ENCODE results near the gene CTXND2. TPM values are rescaled to one million over a fixed set of nuclear protein-coding genes. Genes with fewer than 3 reads are reported as not detected.

Gene CTXND2
- polyA plus RNA-seq, 1 of the 3 experiments (the other 2 are of a cell fraction) = not detected

DNA sequence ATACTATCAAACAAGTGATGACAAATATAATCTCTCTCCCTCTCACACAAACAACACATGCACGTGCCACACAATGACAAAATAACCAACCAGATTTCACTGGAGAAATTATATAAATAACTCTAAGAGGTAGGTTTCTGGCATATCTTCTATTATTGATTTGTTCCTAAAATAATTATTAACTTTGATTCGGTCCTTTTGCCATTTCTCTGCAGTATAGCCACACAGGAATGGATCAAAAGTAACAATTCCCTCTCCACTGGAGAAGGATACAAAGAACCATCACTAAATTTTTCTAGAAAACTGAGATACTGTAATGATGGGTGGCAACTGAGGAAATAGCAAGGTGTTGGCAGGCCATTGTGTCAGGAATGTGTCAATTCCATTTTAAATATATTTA is 44.0 kb upstream of the CTXND2 start:
- H3K27me3 ChIP-seq (ENCODE audit: insufficient read depth) = no peaks in the 10 kb centered on the region
- CTCF ChIA-PET = interaction anchor here (1.1 kb wide), 1 partner anchor 15 kb away, joined by 3 read pairs; no protein-coding TSS in a partner anchor
- POLR2A ChIA-PET = no interaction called here
- peaks cover 36 to 38% of the 10 kb centered on the region in 2 experiments for H3K36me3 ChIP-seq (replicated peaks in 1 of 2; ENCODE audit: control insufficient read depth in 1 of 2, insufficient read depth in 2 of 2, low read length in 1 of 2)
- no peak overlapping the region for H3K27ac ChIP-seq (ENCODE audit: low read depth in 2 of 2, low read length in 1 of 2)
- H3K9me3 ChIP-seq = no peaks in the 10 kb centered on the region
- 74% methylated on average over 2 of the region's 2 CpGs for WGBS (ENCODE audit: low lambda C conversion rate)
- no peaks in the 10 kb centered on the region for H3K4me1 ChIP-seq (ENCODE audit: control insufficient read depth in 1 of 2, insufficient read depth in 2 of 2, low read depth in 1 of 2, low read length in 1 of 2)
- TF ChIP-seq FOXM1 (IDR thresholded peaks at IDR 0.05; ENCODE audit: low read depth) (no peak), RAD21 (IDR thresholded peaks at IDR 0.05; ENCODE audit: low read length) (no peak), CHD2 (IDR thresholded peaks at IDR 0.05; ENCODE audit: low read length, partially characterized antibody) (no peak), EZH2phosphoT487 (IDR thresholded peaks at IDR 0.05; ENCODE audit: borderline replicate concordance, low read depth) (no peak), REST (IDR thresholded peaks at IDR 0.05; ENCODE audit: low read depth, low read length) (no peak), TCF12 (IDR thresholded peaks at IDR 0.05) (no peak), POLR2AphosphoS5 (IDR thresholded peaks at IDR 0.05; ENCODE audit: low read depth, low read length) (no peak), FOSL2 (IDR thresholded peaks at IDR 0.05; ENCODE audit: borderline replicate concordance, low read depth) (no peak), PBX3 (IDR thresholded peaks at IDR 0.05) (no peak), TAF1 (IDR thresholded peaks at IDR 0.05; ENCODE audit: borderline replicate concordance, low read depth, low read length) (no peak), FOXJ3 (CRISPR knock-in tag; IDR thresholded peaks at IDR 0.05) (no peak), TEAD4 (IDR thresholded peaks at IDR 0.05; ENCODE audit: borderline replicate concordance, insufficient read depth) (no peak), EP300 (IDR thresholded peaks at IDR 0.05; ENCODE audit: borderline replicate concordance in 1 of 2, low read depth in 1 of 2, low read length in 1 of 2) (no peak), MXI1 (IDR thresholded peaks at IDR 0.05; ENCODE audit: low read depth, low read length) (no peak)
- H3K9ac ChIP-seq = no peak overlapping the region
- peaks cover 4% of the 10 kb centered on the region for H3F3A ChIP-seq (replicated peaks; ENCODE audit: insufficient read depth)
- no peaks in the 10 kb centered on the region for H4K20me1 ChIP-seq (ENCODE audit: insufficient read depth)
- no peak overlapping the region for H3K4me2 ChIP-seq
- no peaks in the 10 kb centered on the region for H3K79me2 ChIP-seq (ENCODE audit: insufficient read depth)
- no peak for DNase-seq
- no peaks in the 10 kb centered on the region for H3K9me2 ChIP-seq
- no peak overlapping the region for H3K4me3 ChIP-seq (ENCODE audit: low read depth in 2 of 2, low read length in 1 of 2)
- H2AFZ ChIP-seq (ENCODE audit: low read depth) = no peak overlapping the region
